HCT116 (cell line): ENCODE measurements around the gene MRPL9. TPM values are rescaled to one million over a fixed set of nuclear protein-coding genes. Genes with fewer than 3 reads are reported as not detected.

Experiments used
- ATAC-seq: fragments of 200-7000 bp; cut with Tn5 transposase; 2 replicates; pipeline ENCODE4 v1.9.1; 2020; ENCODE audit warnings: mild to moderate bottlenecking, moderate library complexity
- BruUV-seq: library from RNA; stranded (reverse); fragments of 400-500 nt; replicated peaks from 2 replicates; lab custom pipeline; 2021; lab: Mats Ljungman, UMichigan
- CTCF ChIA-PET: fragments of 300-600 bp; sonication (Branson Sonifier 250); formaldehyde crosslinking; loops from one replicate; lab custom pipeline; 2021; ENCODE audit warnings: antibody characterized with exemption; lab: Charles Lee
- POLR2A ChIA-PET: fragments of 300-600, 350-600 bp; sonication (Branson Sonifier 250); formaldehyde crosslinking; loops from one replicate; lab custom pipeline; 2021; ENCODE audit warnings: antibody characterized with exemption; lab: Charles Lee
- RAD21 ChIA-PET, 2 experiments: fragments of 300-600 bp; sonication (Branson Sonifier 250); formaldehyde crosslinking; loops; one replicate each; lab custom pipeline; 2023; ENCODE audit warnings: low total read pairs in 2 of 2; ENCODE audit not compliant: uncharacterized antibody in 2 of 2, unreplicated experiment in 2 of 2, low non-redundant PET in 1 of 2; lab: Charles Lee
- DNase-seq: peaks from one replicate; pipeline ENCODE4 v3.0.0-alpha.2; 2010; ENCODE audit warnings: low read depth, low spot score
- H2AFZ ChIP-seq: fragments of 200-600 bp; shearing (Covaris generic), sonication (generic); 2 replicates; pipeline ENCODE4 v1.6.1; 2017; ENCODE audit warnings: low read depth, mixed run types, mixed read lengths, antibody characterized with exemption, low read length; ENCODE audit not compliant: poor library complexity, severe bottlenecking
- H3K27ac ChIP-seq: 2 replicates; pipeline ENCODE4 v1.5.1; 2012; ENCODE audit warnings: low read depth, low read length
- H3K27me3 ChIP-seq: fragments of 200-600 bp; sonication (generic); 2 replicates; pipeline ENCODE4 v1.6.1; 2016; ENCODE audit warnings: mixed run types, low read length, mixed read lengths; ENCODE audit not compliant: insufficient read depth
- H3K36me3 ChIP-seq, 2 experiments: fragments of 200-500 bp in 1 of 2; fragments of 200-600 bp in 1 of 2; sonication (Bioruptor generic) in 1 of 2; sonication (generic) in 1 of 2; 2 replicates each; pipeline versions ENCODE4 v1.5.1 to v1.6.1; 2014 to 2016; ENCODE audit warnings: low read length in 2 of 2, inconsistent platforms in 1 of 2, mixed read lengths in 1 of 2, mixed run types in 1 of 2; ENCODE audit not compliant: insufficient read depth in 2 of 2, control insufficient read depth in 1 of 2
- H3K4me1 ChIP-seq, 2 experiments: fragments of 200-600 bp in 1 of 2; sonication (generic) in 1 of 2; 2 replicates each; pipeline versions ENCODE4 v1.5.1 to v1.6.1; 2012 to 2017; ENCODE audit warnings: low read length in 2 of 2, inconsistent platforms in 1 of 2, mild to moderate bottlenecking in 1 of 2, mixed read lengths in 1 of 2, mixed run types in 1 of 2, moderate library complexity in 1 of 2; ENCODE audit not compliant: insufficient read depth in 2 of 2, control insufficient read depth in 1 of 2
- H3K4me2 ChIP-seq: fragments of 200-600 bp; sonication (generic); 2 replicates; pipeline ENCODE4 v1.6.1; 2017; ENCODE audit warnings: mixed run types, low read length, mixed read lengths
- H3K4me3 ChIP-seq, 2 experiments: fragments of 200-600 bp in 1 of 2; sonication (generic) in 1 of 2; replicated peaks in 1 of 2; 2 replicates each; pipeline ENCODE4 v1.5.1; 2011 to 2016; ENCODE audit warnings: low read length in 2 of 2, control low read depth in 1 of 2, low read depth in 1 of 2, mild to moderate bottlenecking in 1 of 2, mixed read lengths in 1 of 2, mixed run types in 1 of 2
- H3K79me2 ChIP-seq: fragments of 200-600 bp; sonication (generic); 2 replicates; pipeline ENCODE4 v1.6.1; 2017; ENCODE audit warnings: mild to moderate bottlenecking, mixed run types, low read length, moderate library complexity, mixed read lengths; ENCODE audit not compliant: insufficient read depth
- H3K9ac ChIP-seq: fragments of 200-600 bp; sonication (generic); 2 replicates; pipeline ENCODE4 v1.6.1; 2016; ENCODE audit warnings: low read length, mixed read lengths
- H3K9me2 ChIP-seq: fragments of 200-600 bp; sonication (generic), shearing (Covaris generic); 2 replicates; pipeline ENCODE4 v1.6.1; 2017; ENCODE audit warnings: mixed run types, mild to moderate bottlenecking, moderate library complexity; ENCODE audit not compliant: insufficient read depth
- H3K9me3 ChIP-seq, 2 experiments: fragments of 200-500 bp in 1 of 2; fragments of 200-600 bp in 1 of 2; sonication (Bioruptor generic) in 1 of 2; sonication (generic) in 1 of 2; 2 replicates each; pipeline ENCODE4 v1.6.1; 2014 to 2017; ENCODE audit warnings: low read length in 2 of 2, mixed read lengths in 2 of 2, inconsistent platforms in 1 of 2, low read depth in 1 of 2, mild to moderate bottlenecking in 1 of 2, mixed run types in 1 of 2, moderate library complexity in 1 of 2; ENCODE audit not compliant: control insufficient read depth in 1 of 2, insufficient read depth in 1 of 2
- H4K20me1 ChIP-seq: fragments of 200-600 bp; sonication (generic), shearing (Covaris generic); 2 replicates; pipeline ENCODE4 v1.6.1; 2017; ENCODE audit warnings: mixed run types, mild to moderate bottlenecking, moderate library complexity; ENCODE audit not compliant: insufficient read depth
- CEBPB ChIP-seq: IDR thresholded peaks from 2 replicates; pipeline ENCODE4 v1.6.1; 2012; ENCODE audit warnings: low read depth
- RAD21 ChIP-seq: IDR thresholded peaks from 2 replicates; pipeline ENCODE4 v1.6.1; 2012; ENCODE audit warnings: low read depth, mild to moderate bottlenecking
- ZBTB33 ChIP-seq: IDR thresholded peaks from 2 replicates; pipeline ENCODE4 v1.6.1; 2011; ENCODE audit warnings: mild to moderate bottlenecking, low read length, moderate library complexity; ENCODE audit not compliant: insufficient replicate concordance; ENCODE audit errors: extremely low read depth
- ZFX ChIP-seq: fragments of 450-650 bp; IDR thresholded peaks from 2 replicates; pipeline ENCODE4 v1.6.1; 2017
- intact Hi-C: fragments of 100-400 bp; cut with micrococcal nuclease; formaldehyde crosslinking; loops from 2 replicates; pipeline ENCODE4 v1.10.0; 2022
- total RNA-seq: library from RNA; stranded (reverse); gene quantifications from one replicate; pipeline ENCODE4 v1.2.1, GENCODE V29; 2021; ENCODE audit not compliant: unreplicated experiment
- TF ChIP-seq, protein P1 (sequence below): IDR thresholded peaks from 2 replicates; pipeline ENCODE4 v1.6.1; 2012; ENCODE audit warnings: low read depth

The MRPL9 gene
- total RNA-seq, 1 experiment from 2014 or later = 94.5 TPM

DNA sequence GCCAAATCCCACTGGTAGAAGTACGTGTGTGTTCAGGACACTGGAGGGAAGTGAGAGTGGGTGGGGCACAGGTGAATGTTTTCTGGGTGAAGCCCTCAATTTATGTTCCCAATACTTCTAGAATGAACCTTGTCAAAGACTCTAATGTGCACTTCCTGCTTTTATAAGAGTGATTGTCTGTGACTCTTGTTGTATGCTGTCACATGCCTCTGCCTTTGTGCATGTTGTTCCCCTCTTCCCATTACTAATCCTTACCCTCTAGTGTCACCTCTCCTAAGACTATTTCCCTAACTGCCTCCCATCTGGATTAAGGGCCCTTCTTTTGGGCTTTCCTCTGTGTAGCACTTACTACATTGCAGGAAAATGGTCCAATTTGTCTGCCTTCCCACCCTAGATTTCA, 44.5 kb upstream of the MRPL9 start:
- ChIA-PET CTCF (no interaction called here), POLR2A (no interaction called here), RAD21 (no interaction called here)
- H3K79me2 ChIP-seq = no peaks in the 10 kb centered on the region
- TF ChIP-seq ZFX = no peak
- no peak for TF ChIP-seq RAD21
- TF ChIP-seq, protein P1, sequence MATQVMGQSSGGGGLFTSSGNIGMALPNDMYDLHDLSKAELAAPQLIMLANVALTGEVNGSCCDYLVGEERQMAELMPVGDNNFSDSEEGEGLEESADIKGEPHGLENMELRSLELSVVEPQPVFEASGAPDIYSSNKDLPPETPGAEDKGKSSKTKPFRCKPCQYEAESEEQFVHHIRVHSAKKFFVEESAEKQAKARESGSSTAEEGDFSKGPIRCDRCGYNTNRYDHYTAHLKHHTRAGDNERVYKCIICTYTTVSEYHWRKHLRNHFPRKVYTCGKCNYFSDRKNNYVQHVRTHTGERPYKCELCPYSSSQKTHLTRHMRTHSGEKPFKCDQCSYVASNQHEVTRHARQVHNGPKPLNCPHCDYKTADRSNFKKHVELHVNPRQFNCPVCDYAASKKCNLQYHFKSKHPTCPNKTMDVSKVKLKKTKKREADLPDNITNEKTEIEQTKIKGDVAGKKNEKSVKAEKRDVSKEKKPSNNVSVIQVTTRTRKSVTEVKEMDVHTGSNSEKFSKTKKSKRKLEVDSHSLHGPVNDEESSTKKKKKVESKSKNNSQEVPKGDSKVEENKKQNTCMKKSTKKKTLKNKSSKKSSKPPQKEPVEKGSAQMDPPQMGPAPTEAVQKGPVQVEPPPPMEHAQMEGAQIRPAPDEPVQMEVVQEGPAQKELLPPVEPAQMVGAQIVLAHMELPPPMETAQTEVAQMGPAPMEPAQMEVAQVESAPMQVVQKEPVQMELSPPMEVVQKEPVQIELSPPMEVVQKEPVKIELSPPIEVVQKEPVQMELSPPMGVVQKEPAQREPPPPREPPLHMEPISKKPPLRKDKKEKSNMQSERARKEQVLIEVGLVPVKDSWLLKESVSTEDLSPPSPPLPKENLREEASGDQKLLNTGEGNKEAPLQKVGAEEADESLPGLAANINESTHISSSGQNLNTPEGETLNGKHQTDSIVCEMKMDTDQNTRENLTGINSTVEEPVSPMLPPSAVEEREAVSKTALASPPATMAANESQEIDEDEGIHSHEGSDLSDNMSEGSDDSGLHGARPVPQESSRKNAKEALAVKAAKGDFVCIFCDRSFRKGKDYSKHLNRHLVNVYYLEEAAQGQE = no peak
- no peak for TF ChIP-seq ZBTB33
- no peak for TF ChIP-seq CEBPB
- no peaks in the 10 kb centered on the region for H3K36me3 ChIP-seq
- BruUV-seq = no TSS peak
- H3K27ac ChIP-seq = no peak overlapping the region
- no peak for DNase-seq
- H4K20me1 ChIP-seq = no peaks in the 10 kb centered on the region
- H3K4me3 ChIP-seq = no peak overlapping the region
- no peaks in the 10 kb centered on the region for H3K4me1 ChIP-seq
- ATAC-seq = no peak
- no peak overlapping the region for H2AFZ ChIP-seq
- H3K9me2 ChIP-seq = no peaks in the 10 kb centered on the region
- intact Hi-C loops = no loop called here
- no peak overlapping the region for H3K4me2 ChIP-seq
- H3K9me3 ChIP-seq = no peaks in the 10 kb centered on the region
- H3K9ac ChIP-seq = no peak overlapping the region
- peaks cover 27% of the 10 kb centered on the region; the same call in 1 of the 2 replicates for H3K27me3 ChIP-seq
